ENCODE measurements around the gene EIF2S1.
A peak's percentile ranks its signal among the peaks of the same experiment; 100 is the strongest.
"Not testable (repeated sequence)": the region's sequence is repeated elsewhere in the genome, so short reads cannot be mapped to it uniquely, and the experiment has no call there.

The EIF2S1 gene

DNA sequence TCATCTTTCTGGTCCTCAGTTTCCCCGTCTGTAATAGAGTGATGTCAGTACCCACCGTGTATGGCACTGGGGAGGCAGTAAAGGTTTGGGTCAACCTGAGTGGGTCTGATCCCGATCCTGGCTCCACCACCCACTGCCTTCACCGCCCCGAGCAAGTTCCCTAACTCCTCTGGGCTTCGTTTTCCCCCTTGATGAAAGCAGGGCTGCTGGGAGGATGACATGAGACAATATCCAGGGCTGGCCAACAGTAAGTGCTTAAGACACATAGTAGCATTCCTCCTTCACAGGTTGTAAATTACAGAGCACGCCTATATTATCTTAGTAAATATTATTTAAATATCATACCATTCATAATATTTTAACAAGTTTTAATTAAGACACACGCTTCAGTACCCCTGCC lies 51.2 kb downstream of the EIF2S1 start:
- no peak for DNase-seq (ENCODE audit: low read depth in 2 of 2)

DNA sequence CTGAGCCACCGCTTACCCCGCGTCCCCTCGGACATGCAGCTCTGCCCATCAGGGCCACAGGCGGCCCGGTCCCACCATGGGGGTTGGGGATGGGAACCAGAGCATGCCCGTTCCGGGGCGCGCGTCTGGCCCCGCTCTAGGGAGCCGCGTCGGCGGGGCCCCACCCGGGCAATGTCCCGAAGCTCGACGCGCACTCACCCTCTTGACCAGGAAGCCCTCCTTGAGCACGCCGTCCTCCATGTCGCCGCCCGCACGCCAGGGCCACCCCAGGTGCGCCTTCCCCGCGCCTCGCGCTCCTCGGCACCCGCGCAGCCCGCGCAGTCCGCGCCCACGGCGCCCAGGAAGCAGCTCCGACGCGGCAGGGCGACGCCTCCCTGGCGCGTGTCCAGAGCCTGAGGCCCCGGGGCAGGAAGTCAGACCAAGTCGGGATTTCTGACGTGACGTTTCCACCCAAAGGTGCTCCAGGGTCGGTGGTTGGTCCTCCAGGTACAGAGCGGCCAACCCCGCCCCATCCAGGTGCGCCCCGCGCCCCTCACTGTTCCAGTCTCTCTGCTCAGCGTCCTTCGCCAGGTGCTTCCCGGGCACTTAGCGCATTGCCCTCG lies 51.8 kb downstream of the EIF2S1 start, which contains the start of gene PLEK2:
Gene PLEK2, minus strand, starts transcription at position 346 of the 602 bp plus-strand sequence. Its CDS starts 106 bp downstream, at position 240.
- peak in 1 of 2 donors; percentile 25 for DNase-seq (ENCODE audit: low read depth in 2 of 2)

DNA sequence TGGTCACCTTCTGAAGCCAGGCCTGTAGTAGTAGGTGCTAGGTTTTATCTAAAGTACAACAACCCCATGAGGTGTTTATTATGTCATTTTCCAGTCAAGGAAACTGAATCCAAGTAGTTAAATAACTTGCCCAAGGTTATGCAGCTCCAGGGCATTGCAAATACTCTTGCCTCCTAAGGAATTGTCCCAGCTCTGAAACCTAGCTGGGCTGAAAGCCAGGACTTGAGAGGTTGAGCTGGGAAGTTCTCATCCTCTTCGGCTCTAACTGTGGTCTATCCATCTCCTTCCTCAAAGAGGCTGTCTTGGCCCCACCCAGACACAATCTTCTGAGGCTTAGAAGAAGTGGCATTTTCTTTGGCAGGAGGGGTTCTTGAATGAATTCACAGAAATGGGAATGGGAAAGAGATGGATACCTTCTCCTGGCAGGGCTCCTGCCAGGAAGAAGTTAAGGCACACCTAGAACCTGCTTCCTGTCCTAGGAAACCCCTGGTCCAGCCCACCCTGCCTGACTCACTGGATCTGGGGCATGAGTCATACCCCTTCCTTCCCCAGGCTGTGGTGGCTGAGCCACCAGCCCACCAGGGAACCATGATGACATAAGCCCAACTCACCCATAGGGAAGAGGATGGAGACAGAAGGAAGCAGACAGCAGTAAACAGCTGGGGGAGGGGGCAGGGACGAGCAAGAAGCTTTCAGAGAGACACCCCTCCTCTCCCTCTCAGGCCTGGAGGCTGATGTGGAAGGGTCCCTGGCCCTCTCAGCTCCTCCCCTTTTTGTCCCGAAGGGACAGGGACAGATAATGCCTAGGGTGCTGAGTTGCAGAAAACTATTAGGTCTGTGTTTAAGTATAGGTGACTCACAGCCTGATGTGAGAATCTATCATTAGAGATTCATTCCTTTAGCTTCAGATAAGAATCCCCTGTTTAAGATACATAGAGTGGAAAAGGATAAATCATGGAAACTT lies 54.0 kb downstream of the EIF2S1 start:
- peak in 1 of 2 donors; percentile 31 for DNase-seq (ENCODE audit: low read depth in 2 of 2)

DNA sequence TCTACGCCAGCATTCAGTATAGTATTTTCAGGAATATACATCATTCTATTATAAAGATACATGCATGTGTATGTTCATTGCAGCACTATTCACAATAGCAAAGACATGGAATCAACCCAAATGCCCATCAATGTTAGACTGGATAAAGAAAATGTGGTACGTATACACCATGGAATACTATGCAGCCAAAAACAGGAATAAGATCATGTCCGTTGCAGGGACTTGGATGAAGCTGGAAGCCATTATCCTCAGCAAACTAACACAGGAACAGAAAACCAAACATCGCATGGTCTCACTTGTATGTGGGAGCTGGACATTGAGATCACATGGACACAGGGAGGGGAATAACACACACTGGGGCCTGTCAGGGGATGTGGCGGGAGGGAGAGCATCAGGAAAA lies 55.5 kb downstream of the EIF2S1 start:
- DNase-seq (ENCODE audit: low read depth in 2 of 2): not testable (repeated sequence)

DNA sequence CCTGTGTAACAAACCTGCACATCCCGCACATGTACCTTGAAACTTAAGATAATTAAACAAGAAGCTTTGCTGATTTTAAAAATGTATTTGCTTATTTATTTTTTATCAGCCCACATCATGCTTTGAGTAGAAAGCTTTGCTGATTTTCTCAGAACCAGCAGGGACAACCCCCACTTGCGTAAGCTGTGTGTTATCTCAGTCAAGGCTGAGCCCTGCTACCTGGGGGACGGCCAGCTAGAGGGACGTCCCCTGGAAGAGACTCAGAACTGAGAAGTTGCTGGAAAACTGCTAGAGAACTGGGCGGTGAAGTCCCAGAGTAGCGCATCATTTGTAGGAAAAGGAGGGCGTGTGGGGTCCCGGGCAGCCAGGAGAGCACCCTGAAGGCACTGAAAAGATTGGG lies 56.0 kb downstream of the EIF2S1 start:
- DNase-seq (ENCODE audit: low read depth in 2 of 2): no peak

DNA sequence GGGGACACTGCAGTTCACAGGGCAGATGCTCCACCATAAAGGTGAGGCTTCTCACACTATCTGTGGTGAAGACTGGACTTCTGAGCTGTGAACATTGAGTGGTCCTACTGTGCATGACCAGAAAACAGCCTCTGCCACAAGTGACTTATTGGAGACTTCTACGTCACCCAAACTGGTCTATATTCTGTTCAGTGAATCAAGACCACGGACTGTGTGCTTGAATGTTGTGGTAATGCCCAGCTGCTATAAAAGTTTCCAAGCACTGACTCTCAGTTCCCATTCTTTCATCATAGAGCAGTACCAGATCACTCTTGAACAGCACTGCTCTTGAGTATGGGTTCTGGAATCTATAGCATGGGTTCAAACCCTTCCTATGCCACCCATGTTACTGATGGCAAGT lies 56.7 kb downstream of the EIF2S1 start:
- no peak for DNase-seq (ENCODE audit: low read depth in 2 of 2)

DNA sequence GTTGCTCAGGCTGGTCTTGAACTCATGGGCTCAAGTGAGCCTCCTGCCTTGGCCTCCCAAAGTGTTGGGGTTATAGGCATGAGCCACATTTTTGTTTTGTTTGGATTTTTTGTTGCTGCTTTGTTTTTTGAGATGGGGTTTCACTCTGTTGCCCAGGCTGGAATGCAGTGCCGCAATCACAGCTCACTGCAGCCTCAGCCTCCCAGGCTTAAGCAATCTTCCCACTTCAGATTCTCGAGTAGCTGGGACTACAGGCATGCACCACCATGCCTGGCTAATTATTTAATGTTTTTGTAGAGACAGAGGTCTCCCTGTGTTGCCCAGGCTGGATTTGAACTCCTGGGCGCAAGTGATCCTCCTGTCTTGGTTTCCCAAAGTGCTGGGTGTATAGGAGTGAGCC lies 57.5 kb downstream of the EIF2S1 start:
- DNase-seq (ENCODE audit: low read depth in 2 of 2): no peak

DNA sequence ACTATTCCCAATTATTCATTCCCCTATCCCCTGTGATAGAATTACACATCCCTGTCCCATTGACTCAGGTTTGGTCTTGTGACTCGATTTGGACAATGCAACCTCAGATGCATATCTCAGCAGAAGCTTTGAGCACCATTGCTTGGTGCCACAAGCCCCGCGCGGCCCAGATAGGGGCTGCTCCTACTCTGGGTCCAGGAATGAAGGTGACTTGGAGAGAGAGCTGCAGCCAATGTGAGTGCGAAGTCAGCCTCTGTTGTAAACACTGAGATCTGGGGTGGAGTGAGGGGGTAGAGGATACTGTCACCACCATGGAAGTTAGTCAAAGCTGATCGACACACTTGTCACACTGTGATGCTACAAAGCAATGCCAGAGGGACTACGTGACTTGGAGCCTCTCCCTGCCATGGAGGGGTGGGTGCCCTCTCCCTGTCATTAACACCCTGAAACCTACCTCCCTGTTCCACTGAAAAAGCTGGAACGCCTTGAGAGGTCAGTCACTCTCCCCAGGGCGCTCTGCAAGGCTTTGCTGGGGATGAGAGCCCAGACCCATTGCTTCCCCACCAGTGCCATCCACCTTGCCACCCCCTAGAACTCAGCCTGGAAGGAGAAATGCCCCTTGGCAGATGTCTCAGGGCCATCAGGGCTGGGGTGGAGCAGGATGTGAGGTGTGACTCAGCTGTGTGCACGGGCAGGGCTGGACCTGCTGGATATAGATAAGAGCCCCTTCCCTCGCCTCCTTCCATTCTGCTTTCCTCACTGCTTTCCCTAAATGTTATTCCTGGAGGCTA lies 58.5 kb downstream of the EIF2S1 start:
- no peak for DNase-seq (ENCODE audit: low read depth in 2 of 2)

DNA sequence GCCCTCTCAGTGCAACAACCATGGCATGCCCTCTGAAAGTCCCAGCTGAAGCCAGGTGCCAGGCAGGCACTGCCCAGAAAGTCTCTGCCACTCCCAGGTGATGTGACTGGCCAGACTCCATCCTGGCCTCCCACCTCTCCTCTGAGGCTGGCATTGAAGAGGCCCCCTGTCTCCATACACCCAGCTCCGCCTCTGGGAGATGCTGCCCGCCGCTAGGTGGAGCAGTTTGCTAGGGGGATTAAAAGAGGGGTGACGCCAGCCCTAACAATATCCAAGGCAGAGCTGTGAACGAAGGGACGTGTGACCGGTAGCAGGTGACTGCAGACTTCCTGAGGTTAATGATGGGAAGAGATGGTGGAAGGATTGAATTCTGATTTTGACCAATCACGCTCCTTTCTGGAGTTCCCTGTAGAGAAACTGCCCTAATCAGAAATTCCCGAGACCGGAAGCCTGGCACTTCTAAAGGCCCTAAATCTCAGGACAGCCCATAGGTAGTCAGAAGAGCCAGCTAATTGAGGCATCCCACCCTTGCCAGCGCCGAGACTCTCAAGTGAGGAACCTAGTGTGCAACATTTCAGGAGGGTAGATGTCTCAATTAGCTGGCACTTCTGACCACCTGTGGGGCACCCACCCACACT lies 60.1 kb downstream of the EIF2S1 start:
- peak in 1 of 2 donors; percentile 27 for DNase-seq (ENCODE audit: low read depth in 2 of 2)

DNA sequence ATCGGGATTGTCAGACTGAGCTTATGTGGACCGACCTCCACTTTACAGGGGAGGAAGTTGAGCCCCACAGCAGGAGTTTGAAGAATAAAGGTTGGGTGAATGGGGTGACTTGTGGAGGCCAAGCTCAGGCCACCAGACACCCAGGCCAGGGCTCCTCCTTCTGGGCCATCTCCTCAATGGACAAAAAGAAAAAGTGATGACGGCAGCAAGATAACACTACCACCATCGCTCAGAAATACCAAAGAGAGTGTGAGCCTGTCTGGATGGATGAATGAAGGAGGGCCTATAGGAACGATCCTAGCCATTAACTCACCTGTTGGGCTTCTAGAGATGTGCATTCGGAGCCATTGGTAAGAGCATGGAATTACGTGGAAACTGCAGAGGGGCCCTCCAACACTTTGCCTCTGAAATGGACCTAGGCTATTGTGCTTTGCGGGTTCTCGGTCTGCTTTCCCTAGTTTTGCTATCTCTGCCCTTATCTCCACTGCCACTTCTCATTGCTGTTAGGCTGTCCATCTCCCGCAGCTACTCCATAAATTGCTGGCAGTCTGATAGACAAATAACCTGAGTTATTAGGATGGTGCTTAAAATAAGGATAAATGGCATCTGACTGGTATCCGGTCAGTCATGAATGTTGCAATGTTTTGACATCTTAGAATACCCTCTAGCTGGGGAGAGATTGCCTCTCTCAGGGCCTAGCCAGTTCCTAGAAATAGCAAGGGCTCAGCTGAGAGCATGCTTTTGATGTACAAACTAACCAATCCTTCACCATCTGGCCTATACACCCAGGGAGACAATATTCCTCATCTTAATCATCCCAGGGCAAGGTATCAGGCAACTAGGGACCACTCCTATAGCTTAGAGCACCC lies 61.5 kb downstream of the EIF2S1 start:
- DNase-seq (ENCODE audit: low read depth in 2 of 2): no peak

DNA sequence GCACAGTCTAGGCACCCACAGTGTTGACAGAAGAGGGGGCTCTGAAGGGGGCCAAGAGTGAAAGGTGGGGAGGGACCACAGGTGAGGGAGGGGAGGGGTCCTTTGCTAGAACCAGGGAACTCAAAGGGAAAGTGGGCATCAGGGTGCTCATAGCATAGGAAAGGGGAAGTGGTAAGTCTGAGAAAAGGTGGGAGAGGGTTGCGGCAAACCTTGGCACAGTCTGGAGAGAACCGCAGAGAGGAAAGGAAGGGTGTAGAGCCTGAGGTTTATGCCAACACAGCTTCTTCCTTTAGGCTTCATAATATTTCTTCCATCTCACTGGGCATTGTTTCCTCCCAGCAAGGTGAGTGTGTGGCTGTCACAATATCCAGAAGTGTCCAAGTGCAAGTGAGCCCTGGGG lies 63.3 kb downstream of the EIF2S1 start:
- DNase-seq (ENCODE audit: low read depth in 2 of 2): no peak

DNA sequence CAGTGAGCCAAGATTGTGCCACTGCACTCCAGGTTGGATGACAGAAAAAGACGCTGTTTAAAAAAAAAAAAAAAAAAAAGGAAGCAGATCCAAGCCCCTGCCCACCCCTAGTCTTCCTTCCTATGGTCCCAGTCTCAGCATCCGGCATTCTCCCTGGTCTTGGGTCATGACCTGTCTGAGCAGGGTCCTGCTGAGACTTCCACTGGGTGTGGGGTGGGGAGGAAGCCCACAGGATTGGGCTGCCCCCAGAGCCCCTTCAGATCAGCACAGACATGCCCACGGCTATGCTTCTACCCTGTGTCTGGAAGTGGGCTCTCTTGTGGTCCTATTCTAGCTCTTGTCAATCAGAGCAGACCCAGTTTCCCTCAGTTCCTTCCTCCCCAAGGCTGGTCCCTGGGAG lies 64.4 kb downstream of the EIF2S1 start:
- no peak for DNase-seq (ENCODE audit: low read depth in 2 of 2)

DNA sequence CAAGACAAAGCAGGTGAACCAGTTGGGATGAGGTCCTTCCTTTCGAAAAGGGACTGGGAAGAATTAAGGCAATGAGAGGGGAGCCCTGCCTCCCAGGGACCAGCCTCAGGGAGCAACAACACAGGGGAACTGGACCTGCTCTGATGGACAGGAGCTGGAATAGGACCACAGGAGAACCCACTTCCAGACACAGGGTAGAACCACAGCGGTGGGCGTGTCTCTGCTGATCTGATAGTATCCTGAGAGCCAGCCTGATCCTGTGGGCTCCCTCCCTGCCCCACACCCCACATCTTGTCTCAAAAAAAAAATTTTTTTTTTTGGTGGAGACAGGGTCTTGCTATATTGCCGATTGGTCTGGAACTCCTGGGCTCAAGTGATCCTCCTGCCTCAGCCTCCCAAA lies 65.5 kb downstream of the EIF2S1 start:
- no peak for DNase-seq (ENCODE audit: low read depth in 2 of 2)

DNA sequence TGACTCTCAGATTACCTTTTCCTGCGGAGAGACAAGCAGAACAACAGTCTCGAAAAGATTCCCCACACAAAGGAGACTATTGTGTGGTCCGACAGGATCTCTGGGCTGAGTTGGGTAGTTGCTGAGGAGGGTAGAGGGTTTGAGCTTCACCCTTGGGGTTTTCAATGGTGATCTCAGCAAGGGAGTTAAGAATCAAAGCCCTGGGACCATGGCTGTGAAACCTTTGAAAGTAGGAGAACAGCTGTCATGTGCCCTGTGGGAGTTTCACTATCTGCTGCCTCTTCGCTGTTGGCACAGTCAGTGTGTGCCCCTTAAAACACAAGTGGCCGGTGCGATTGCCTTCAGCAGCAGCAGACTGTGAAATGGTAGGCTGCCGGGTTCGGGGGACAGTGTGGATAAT lies 66.0 kb downstream of the EIF2S1 start:
- no peak for DNase-seq (ENCODE audit: low read depth in 2 of 2)

DNA sequence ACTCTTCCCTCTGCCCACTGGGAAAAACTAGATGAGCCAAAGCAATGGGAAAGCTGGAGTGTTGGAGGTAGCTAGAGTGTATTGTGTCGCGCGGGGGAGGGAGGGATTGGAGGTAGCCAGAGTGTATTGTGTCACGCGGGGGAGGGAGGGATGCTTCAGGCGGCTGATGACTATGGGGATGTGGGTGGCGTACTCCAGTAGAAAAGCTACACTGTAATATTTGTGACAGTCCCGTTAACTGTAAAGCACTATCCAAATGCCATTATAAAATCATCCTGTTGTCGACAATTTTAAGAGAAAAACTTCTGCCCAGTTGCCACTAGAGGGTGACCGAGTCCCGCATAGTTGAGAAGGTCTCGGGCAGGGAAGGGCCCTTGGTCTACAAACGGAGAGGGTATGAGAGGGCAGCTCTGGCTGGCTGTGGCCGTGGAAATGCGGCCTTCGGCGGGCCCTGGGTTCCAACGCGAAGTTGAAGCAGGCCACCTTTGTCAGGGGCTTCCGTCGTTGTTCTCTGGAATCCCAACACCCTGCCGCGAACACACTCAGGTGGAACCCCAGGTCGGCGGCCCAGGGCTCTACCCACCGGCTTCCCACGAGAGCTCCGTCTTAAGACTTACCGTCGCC lies 67.0 kb downstream of the EIF2S1 start:
- peak; percentile 56 to 63 for DNase-seq (ENCODE audit: low read depth in 2 of 2)

DNA sequence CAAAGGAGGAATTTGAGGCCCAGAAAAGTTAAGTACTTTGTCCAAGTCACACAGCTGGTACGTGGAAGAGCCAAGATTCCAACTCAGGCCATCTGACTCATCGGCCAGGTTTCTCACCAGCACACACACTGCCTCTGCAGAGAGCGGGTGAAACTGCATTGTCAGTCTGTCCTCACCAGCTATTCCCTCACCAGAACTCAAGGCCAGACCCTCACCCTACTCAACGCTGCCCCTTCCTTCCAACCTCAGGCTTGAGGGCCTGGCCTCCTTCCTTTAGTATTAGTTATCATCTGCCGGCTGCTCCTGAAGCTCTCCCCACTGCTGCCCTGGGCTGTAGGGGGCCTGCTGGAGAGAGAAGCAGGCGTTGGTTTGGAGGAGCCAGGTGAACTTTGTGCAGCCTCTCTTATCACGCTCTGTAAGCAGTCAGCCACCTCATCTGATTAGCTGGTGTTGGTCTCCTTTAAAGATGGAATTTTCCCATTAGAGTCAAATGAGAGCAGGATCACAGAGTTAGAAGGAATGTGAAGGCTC lies 68.4 kb downstream of the EIF2S1 start:
- DNase-seq (ENCODE audit: low read depth in 2 of 2): no peak

DNA sequence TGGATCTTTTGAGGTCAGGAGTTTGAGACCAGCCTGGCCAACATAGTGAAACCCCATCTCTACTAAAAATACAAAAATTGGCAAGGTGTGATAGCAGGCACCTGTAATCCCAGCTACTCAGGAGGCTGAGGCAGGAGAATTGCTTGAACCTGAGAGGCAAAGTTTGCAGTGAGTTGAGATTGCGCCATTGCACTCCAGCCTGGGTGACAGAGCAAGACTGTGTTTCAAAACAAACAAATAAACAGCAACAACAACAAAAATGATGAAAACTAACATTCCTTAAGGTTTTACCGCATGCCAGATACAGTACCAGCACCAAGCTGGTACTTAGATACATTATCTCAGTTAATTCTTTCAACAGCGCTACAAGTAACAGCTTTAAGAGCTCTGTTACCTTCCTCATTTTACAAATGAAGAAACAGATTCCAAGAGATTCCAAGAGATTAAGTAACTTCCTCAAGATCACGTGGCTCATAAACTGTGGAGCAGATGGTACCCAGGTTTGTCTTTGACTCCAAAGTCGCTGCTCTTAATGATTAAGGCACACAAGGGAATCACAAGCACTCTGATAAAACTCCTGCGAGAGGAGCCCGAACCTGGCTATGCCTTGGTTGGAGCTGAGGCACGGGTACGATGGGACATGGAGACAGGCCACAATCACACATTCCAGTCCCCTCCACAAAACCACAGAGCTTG lies 69.5 kb downstream of the EIF2S1 start:
- DNase-seq (ENCODE audit: low read depth in 2 of 2): no peak

DNA sequence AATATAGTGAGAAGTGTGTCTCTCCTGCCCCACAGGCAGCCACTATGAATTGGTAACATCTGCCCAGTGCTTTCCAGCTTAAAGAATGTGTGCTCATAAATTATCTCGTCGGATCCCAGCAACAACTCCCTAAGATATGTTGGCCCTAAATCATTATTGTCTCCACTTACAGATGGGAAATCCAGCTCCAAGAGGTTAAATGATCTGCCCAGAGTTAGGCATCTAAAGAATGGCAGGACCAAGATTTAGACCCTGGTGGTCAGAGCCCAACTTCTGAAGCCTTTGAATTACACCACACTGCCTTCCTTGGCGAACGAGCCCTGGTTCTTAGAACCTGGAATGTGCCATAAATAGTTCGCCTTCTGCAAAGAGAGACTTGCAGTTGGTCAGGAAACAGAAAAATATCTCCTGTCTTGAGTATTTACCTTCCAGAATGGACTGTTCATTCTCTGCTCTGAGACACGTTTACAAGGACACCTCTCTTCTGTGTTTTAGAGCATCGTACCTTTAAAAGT lies 72.0 kb downstream of the EIF2S1 start:
- no peak for DNase-seq (ENCODE audit: low read depth in 2 of 2)

DNA sequence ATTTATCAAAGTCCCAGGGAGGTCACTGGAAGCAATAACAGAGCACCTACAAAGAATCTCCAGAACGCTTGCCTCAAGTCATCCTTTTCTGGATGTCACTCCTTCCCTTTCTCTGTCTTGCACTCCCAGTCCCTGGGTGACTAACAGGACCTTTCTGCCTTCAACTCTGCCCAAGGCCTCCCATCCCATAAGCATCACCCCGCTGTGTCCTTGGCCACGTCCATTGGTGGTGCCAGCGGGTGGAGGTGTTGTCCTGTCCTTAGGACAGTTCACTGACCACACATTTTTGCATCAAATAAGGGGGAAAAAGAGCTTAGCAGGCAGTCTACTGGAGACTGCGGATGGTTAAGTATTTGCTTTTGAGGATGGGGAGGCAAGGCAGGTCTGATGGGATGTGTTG lies 75.5 kb downstream of the EIF2S1 start:
- DNase-seq (ENCODE audit: low read depth in 2 of 2): no peak

All from stimulated activated CD4-positive, alpha-beta T cell treated with anti-CD3 and anti-CD28 coated beads, Interleukin-15, amount 100 ng/mL, for 48 hours (primary cell).